Activated T-helper 1 cell treated with Interleukin-2 at 50 U/mL for 16 hours (primary cell): ENCODE data around the gene VPS37B.
A peak's percentile ranks its signal among the peaks of the same experiment; 100 is the strongest.

Experiments used
- DNase-seq: peaks from one replicate; pipeline ENCODE4 v3.0.0-alpha.2; 2020; ENCODE audit warnings: low read depth

VPS37B gene

GRCh38 chr12:122866379-122866778 lies 29.5 kb downstream of the VPS37B start:
- no peak for DNase-seq

GRCh38 chr12:122865268-122866231 lies 30.4 kb downstream of the VPS37B start:
- DNase-seq: no peak

- no peak for DNase-seq
Observed at GRCh38 chr12:122864894-122865253, 31.1 kb downstream of the VPS37B start.

GRCh38 chr12:122862872-122863701 lies 32.8 kb downstream of the VPS37B start:
- DNase-seq: no peak

- no peak for DNase-seq
Observed at GRCh38 chr12:122862110-122862634, 33.8 kb downstream of the VPS37B start.

- DNase-seq: no peak
Observed at GRCh38 chr12:122861587-122861970, 34.3 kb downstream of the VPS37B start.

GRCh38 chr12:122860854-122861586 lies 34.9 kb downstream of the VPS37B start:
- DNase-seq: no peak

- DNase-seq: peak; percentile 61
Observed at GRCh38 chr12:122860040-122860853, 35.7 kb downstream of the VPS37B start.

GRCh38 chr12:122859303-122860039 lies 36.5 kb downstream of the VPS37B start:
- DNase-seq: no peak

GRCh38 chr12:122858591-122859302 lies 37.2 kb downstream of the VPS37B start:
- DNase-seq: no peak

GRCh38 chr12:122858171-122858570 lies 37.8 kb downstream of the VPS37B start:
- DNase-seq: no peak

GRCh38 chr12:122856999-122857671 lies 38.8 kb downstream of the VPS37B start:
- no peak for DNase-seq

- DNase-seq: no peak
Observed at GRCh38 chr12:122855928-122856831, 39.7 kb downstream of the VPS37B start.

- no peak for DNase-seq
Observed at GRCh38 chr12:122855071-122855829, 40.7 kb downstream of the VPS37B start.

GRCh38 chr12:122854554-122854953 lies 41.4 kb downstream of the VPS37B start:
- no peak for DNase-seq

GRCh38 chr12:122853582-122854245 lies 42.2 kb downstream of the VPS37B start:
- DNase-seq: no peak
